Tibial artery (tissue), 4 donors: ENCODE data around the gene CAMK2N1.

Experiments used
- DNase-seq, 2 donors: peaks; one replicate each; pipeline ENCODE4 v3.0.0-alpha.2; 2019
- H3K27ac ChIP-seq, 2 donors: fragments of 200-600 bp; sonication (generic) in 1 of 2; 1 replicate in 1 of 2; 2 replicates in 1 of 2; pipeline ENCODE4 v1.5.1; 2018 to 2019; ENCODE audit warnings: mild to moderate bottlenecking in 1 of 2
- H3K27me3 ChIP-seq, 2 donors: fragments of 200-600 bp; sonication (generic) in 1 of 2; one replicate each; pipeline versions ENCODE4 v1.5.1 to v1.6.0; 2016 to 2019
- H3K36me3 ChIP-seq, 3 donors: fragments of 200-600 bp; sonication (generic) in 2 of 3; one replicate each; pipeline ENCODE4 v1.5.1; 2016 to 2019; ENCODE audit warnings: mild to moderate bottlenecking in 2 of 3
- H3K4me1 ChIP-seq, 4 donors: fragments of 200-600 bp; sonication (generic) in 2 of 4; 1 replicate in 3 of 4; 2 replicates in 1 of 4; pipeline ENCODE4 v1.5.1; 2016 to 2019
- H3K4me3 ChIP-seq, 2 donors: fragments of 200-600 bp; sonication (generic) in 1 of 2; 1 replicate in 1 of 2; 2 replicates in 1 of 2; pipeline ENCODE4 v1.5.1; 2018 to 2019; ENCODE audit warnings: mild to moderate bottlenecking in 2 of 2
- H3K9me3 ChIP-seq, 3 donors: fragments of 200-600 bp; sonication (generic) in 1 of 3; one replicate each; pipeline ENCODE4 v1.5.1; 2016 to 2019
- CTCF ChIP-seq, 2 experiments: fragments of 200-600 bp in 1 of 2; fragments of 450-650 bp in 1 of 2; IDR thresholded peaks; one replicate each; pipeline ENCODE4 v1.5.1; 2017 to 2019; ENCODE audit warnings: antibody characterized with exemption in 2 of 2, mild to moderate bottlenecking in 1 of 2, moderate library complexity in 1 of 2
- intact Hi-C: fragments of 100-400 bp; cut with DNase I; formaldehyde crosslinking; loops from one replicate; pipeline ENCODE4 v1.15.0; 2023; ENCODE audit warnings: low total_unique reads

Gene CAMK2N1

GRCh38 chr1:20470194-20470593, 15.8 kb downstream of the CAMK2N1 start:
- Histone ChIP-seq H3K27me3 (peaks cover 0 to 64% of the 10 kb centered on the region in 2 donors), H3K4me3 (no peak overlapping the region), H3K9me3 (no peaks in the 10 kb centered on the region), H3K27ac (no peak overlapping the region), H3K36me3 (no peaks in the 10 kb centered on the region), H3K4me1 (no peaks in the 10 kb centered on the region)
- DNase-seq: no peak
- TF ChIP-seq CTCF (IDR thresholded peaks at IDR 0.05): no peak
- intact Hi-C loops: no loop called here

DNA sequence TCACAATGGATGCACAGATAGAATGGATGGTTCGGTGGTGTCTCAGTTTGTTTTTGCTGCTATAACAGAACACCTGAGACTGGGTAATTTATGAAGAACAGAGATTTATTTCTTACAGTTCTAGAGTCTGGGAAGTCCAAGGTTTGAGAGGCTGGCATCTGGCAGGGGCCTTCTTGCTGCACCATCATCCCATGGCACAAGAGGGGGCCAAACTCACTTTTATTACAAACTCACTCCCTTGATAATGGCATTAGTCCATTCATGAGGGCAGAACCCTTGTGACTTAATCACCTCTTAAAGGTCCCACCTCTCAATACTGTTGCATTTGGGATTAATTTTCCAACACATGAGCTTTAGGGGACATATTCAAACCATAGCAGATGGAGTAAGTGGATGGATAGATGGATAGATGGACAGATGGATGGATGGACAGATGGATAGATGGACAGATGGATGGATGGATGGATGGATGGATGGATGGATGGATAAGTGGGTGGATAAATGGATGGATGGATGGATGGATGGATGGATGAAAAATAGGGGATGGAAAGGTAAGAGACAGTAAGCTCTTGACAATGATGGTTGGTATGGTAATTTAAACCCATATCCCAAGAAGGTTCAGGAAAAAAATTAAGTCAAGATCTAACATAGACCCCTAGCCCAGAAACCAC, 16.5 kb downstream of the CAMK2N1 start:
- peaks cover 0 to 64% of the 10 kb centered on the region in 2 donors for H3K27me3 ChIP-seq
- DNase-seq: no peak

DNA sequence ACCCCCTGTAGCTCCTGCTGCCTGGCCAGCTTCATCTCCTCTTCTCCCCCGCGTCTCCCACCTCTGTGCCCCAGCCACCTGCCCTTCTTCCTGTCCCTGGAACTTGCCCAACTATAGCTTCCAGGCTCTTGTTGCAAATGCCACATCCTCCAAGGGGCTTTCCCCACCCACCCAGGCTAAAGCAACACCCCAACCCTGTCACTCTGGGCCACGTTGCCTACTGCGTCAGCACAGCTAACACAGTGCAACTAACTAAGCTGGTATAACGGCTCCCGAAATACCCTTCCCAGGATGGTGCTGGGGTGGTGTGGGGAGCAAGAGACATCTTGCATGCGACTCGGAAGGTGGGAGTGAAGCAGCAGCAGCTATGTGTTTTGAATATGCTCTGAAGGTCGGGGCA, 19.7 kb downstream of the CAMK2N1 start:
- Histone ChIP-seq H3K4me3 (no peak overlapping the region), H3K36me3 (no peaks in the 10 kb centered on the region), H3K27me3 (peaks cover 0 to 43% of the 10 kb centered on the region in 2 donors), H3K4me1 (no peaks in the 10 kb centered on the region), H3K9me3 (no peaks in the 10 kb centered on the region), H3K27ac (no peak overlapping the region)
- no peak for TF ChIP-seq CTCF (IDR thresholded peaks at IDR 0.05)
- DNase-seq: no peak
- intact Hi-C loops: no loop called here

More for the DNA sequence above, 16.5 kb downstream of the CAMK2N1 start:
- H3K27ac ChIP-seq: no peak overlapping the region
- intact Hi-C loops: no loop called here
- H3K4me3 ChIP-seq: no peak overlapping the region
- no peak for TF ChIP-seq CTCF (IDR thresholded peaks at IDR 0.05)
- H3K9me3 ChIP-seq: no peaks in the 10 kb centered on the region
- no peaks in the 10 kb centered on the region for H3K4me1 ChIP-seq
- no peaks in the 10 kb centered on the region for H3K36me3 ChIP-seq

DNA sequence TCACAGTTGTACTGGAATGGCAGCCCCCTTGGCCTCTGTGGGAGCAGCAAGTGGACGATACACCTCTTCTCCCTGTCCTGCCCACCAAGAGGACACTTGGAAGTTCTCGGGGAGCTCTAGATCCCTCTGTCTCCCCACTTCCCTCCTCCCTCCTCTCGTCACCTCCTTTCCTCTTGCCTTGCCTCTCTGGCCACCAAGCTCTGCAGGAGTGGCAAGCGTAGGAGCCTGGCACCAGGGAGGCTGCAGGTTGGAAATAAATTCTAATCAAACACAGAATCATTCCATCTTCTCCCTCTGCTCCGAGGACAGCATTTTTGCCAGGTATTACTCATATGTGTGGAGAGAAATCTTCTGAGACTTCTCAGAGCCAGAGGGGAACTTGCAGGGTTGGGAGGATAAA, 20.8 kb downstream of the CAMK2N1 start:
- Histone ChIP-seq H3K36me3 (no peaks in the 10 kb centered on the region), H3K4me3 (no peak overlapping the region), H3K27ac (no peak overlapping the region), H3K4me1 (no peaks in the 10 kb centered on the region), H3K9me3 (no peaks in the 10 kb centered on the region), H3K27me3 (peaks cover 0 to 44% of the 10 kb centered on the region in 2 donors)
- DNase-seq: no peak
- intact Hi-C loops: no loop called here
- TF ChIP-seq CTCF (IDR thresholded peaks at IDR 0.05): no peak

DNA sequence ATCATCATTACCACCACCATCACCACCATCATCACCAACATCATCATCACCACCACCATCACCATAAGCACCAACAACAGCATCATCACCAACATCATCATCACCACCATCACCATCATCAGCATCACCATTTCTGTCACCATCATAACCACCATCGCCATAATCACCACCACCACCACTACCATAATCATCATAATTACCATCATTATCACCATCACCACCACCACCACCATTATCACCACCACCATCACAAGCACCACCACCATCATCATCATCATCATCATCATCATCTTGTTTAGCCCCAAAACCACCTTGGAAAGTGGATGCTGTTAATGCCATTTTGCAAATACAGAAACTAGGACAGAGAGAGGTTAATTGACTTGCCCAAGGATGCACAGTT, 22.5 kb downstream of the CAMK2N1 start:
- DNase-seq: no peak
- Histone ChIP-seq H3K27ac (no peak overlapping the region), H3K36me3 (no peaks in the 10 kb centered on the region), H3K4me3 (no peak overlapping the region), H3K27me3 (peaks cover 0 to 46% of the 10 kb centered on the region in 2 donors), H3K4me1 (no peaks in the 10 kb centered on the region), H3K9me3 (no peaks in the 10 kb centered on the region)
- intact Hi-C loops: no loop called here
- no peak for TF ChIP-seq CTCF (IDR thresholded peaks at IDR 0.05)

DNA sequence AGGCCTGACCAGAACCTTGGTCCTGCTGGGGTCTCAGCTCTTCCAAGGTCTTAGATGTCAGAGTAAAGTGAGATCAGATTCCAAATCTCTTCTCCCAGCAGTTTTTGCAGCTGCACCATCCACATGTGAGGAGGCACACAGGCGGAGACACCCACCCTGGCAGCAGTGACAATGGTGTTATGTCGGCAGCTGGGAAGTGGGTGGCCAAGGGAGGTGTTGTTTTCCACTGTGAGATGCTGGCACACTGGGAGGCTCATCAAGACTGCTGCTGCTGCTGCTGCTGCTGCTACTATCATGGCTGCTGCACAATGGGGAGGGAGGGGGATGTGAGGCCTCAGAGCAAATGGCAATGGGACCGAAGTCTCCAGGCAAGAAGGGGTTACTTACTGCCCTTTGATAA, 23.6 kb downstream of the CAMK2N1 start:
- no peak for TF ChIP-seq CTCF (IDR thresholded peaks at IDR 0.05)
- Histone ChIP-seq H3K4me3 (no peak overlapping the region), H3K36me3 (no peaks in the 10 kb centered on the region), H3K4me1 (no peaks in the 10 kb centered on the region), H3K9me3 (no peaks in the 10 kb centered on the region), H3K27ac (no peak overlapping the region), H3K27me3 (peaks cover 0 to 45% of the 10 kb centered on the region in 2 donors)
- DNase-seq: no peak
- intact Hi-C loops: no loop called here
